DMS 273 (cell line): ENCODE measurements around the gene HOXC6.
A peak's percentile ranks its signal among the peaks of the same experiment; 100 is the strongest.

ENCODE experiments used
- DNase-seq: peaks from one replicate; lab custom pipeline; 2025; ENCODE audit not compliant: unreplicated experiment; lab: John Stamatoyannopoulos, UW

HOXC6 gene

GRCh38 chr12:54001283-54002187 is 26.7 kb upstream of the HOXC6 start:
- no peak for DNase-seq

DNA sequence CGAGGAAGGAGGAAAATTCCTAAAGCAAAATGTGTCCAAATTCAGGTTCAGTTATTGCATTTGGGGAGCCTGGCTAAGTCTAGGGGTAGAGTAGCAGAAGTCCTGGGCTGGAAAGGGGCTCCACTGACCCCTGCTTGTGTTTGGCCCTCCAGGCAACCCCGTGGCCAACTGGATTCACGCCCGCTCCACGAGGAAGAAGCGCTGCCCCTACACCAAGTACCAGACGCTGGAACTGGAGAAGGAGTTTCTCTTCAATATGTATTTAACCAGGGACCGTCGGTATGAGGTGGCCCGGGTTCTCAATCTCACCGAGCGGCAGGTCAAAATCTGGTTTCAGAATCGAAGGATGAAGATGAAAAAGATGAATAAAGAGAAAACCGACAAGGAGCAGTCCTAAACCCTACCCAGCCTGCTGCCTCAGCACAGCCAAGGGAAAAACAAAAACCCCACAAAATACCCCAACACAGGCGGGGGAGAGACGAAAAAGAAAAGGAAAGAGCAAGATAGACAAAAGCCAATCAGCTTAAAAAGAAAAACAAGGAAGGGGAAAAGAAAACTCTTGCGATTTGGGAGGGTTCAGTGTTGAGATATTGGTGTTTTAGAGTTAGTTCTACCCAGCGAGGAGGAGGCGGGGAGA is 25.8 kb upstream of the HOXC6 start:
- no peak for DNase-seq

DNA sequence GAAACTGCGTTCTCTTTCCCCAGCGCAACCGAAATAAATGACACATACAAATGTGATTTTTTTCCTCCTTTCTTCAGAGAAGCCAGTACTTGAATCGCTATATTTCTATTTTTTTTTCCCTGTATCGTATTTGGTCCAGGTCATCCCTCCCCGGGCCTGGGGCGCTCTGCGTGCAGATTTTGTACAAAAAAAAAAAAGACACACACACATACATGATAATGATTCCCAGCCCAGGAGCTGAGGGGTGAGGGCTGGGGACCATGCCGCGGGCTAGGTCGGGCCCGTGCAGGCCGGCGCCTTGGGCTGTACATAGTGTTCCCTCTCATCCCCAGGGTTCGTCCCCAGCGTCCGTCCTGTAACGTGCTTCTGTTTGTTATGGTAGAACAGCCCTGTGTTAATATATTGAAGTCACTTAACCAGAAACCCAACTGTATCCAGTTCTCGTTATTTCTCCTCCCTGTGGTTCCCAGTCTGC is 25.3 kb upstream of the HOXC6 start:
- no peak for DNase-seq

GRCh38 chr12:54003625-54004024 is 24.6 kb upstream of the HOXC6 start:
- no peak for DNase-seq

DNA sequence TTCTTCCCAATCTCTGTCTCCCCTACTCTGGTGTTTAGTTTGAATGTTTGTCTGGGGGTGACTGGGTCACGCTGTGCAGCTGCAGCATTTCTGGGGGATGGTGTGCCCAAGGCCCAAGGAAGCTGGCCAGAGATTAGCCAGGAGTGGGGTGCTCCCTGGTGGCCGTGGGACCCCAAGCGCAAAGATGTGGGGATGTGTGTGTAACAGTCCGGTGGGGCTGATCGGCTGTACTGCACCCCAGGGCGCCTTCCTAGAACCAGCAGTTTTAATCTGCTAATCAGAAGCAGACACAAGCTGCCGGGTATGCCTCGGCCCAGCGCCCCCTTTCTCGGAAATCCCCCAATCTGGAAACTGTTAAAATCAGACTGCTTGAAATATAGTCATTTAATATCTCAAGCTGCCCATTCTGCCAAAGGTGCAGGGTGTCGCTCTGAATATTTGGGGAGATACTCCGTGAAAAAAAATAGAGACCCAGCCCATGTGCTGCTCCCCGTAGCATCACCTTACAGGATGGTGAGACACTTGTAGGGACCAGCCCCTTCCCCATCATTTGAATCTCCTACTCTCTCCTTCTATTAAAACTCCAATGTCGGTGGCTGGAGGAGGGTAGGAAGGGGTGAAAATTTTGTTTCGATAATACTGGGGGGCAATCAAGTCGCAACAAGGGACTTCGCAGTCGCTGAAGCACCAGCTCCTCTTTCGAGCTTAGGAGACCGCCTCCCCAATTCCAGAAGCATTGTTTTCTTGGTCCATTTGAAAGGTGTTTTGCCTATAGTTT is 24.0 kb upstream of the HOXC6 start:
- DNase-seq = peak; percentile 26

DNA sequence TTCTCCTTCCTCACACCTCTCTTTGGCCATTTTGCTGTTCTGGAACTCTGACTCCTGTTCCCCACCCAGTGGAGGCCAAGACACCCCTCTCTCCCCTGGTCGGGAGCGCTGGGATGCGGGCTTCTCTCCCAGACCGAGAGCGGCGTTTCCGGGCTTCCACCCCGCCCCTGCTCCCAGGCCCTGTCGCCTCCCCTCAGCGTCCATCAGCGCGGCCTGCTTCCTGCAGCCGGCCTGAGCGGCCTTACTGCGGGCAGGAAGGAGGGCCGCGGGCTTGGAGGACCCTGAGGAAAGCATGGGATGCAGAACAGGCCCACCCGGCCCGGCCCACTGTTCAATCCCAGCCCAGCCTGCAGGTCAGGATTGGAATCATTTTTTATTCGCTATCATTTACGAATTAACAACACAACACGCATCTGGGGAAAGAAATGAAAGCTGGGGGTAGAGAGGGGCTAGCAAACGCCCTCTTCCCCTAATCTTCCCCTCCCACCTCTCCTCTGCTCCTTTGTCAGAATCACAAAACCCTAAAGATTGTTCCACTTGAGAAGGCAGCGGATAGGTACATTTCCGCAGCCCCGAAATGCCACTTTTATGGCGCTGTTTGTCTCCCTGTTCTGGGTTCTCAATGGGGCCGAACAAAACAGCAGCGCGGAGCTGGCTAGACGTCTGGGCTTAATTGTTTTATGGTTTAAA is 23.3 kb upstream of the HOXC6 start:
- DNase-seq = no peak

DNA sequence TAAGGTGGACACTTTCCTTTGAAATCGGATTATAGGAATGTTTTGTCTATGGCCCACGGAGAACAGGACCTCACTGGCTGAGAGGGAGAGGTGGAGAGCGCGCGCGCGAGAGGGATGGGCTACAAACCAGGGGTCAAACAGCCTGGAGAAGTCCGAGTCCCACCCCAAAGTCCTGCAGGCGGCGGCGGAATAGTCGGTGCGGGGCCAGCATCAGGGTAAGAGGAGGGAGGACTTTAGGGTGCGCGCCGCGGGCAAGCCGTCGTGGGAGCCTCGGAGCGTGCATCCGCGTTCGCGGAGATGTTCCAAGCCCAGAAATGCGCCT is 22.7 kb upstream of the HOXC6 start:
- no peak for DNase-seq

GRCh38 chr12:54005853-54006558 is 22.2 kb upstream of the HOXC6 start:
- DNase-seq = peak; percentile 90

DNA sequence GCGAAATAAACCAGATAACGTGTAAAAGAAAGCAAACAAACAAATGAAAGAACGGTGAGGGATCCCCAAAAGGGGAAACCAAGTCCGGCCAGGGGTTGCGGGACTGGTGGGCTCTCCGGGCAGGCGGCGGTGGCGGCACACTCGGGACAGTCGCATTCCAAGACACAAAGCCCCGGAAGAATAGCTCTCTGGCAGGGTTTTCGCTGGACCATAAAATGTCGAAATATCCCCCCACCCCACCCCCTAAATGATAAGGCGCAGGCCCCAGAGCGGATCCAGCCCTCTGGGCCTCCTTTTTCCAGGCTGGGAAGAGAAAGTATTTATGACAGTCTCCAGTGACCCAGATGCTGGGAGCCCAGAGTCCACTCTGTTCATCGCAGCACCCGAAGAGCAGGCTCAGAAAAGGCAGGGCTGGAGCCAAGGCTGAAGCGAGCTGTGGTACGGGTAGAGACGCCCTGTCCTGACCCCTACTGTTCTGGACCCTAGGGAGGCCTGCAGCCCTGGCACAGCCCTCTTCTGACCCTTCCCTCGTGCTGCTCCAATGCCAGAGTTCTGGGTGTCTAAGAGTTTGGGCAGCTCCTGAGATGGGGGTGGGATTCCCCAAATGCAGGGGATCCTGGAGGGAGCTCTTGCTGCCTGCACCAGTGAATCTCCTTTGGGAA is 21.6 kb upstream of the HOXC6 start:
- no peak for DNase-seq

DNA sequence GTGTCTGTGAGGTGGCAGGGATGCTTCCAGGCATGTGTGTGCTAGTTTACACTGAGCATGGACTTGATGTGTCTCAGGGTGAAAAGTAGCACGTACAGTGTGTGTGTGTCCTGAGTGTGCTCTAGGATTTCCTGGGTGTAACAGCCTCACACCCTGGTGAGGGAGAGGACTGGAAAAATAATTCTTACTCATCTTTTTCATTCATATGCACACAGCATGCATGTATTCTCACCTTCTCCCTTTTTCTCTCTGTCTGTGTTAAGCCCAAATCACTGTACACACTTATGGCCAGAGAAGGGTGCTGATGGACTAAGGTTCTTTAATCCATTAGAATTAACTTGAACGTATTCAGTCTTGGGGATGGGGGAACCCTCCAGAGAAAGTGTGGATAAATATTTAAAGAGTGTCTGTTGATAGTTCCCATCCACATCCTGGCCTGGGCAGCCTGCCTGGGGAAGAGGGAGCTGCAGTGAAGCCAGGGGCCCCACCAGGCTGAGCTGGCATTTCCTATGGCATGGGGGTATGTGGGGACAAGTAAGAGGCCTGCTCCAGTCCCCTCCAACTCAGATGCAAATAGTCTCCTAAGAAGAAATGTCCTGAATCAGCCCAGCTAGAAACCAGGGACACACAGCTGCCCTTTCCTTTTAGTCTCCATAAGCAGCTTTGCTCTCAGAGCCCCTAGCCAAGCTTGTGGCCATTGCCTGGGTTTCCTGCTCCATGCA is 20.5 kb upstream of the HOXC6 start:
- no peak for DNase-seq

- no peak for DNase-seq
These were observed 20.0 kb upstream of the HOXC6 start for GRCh38 chr12:54008260-54008552.

DNA sequence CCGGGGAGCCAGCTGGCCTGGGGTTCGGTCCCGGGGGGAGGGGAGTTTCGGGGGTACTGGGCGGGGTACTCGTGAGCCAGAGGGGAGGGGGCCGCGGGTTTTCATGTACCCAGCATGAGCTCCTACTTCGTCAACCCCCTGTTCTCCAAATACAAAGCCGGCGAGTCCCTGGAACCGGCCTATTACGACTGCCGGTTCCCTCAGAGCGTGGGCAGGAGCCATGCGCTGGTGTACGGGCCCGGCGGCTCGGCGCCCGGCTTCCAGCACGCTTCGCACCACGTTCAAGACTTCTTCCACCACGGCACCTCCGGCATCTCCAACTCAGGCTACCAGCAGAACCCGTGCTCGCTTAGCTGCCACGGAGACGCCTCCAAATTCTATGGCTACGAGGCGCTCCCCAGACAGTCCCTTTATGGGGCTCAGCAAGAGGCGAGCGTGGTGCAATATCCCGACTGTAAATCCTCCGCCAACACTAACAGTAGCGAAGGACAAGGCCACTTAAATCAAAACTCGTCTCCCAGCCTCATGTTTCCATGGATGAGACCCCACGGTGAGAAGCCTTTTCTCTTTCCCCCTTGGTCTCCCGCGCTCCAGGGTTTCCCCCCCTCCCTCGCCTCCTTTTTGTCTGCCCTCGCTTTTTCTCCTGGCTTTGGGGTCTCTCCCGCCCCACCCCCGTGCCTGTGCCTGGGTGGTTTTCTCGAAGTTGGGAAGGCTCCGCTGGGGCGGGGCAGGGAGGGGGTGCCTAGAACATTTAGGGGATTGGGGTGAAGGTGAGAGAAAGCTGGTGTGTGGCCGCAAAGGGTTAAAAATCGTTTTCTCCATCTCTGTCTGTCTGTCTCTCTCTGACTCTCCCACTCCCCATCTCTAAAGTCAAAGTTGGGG is 18.8 kb upstream of the HOXC6 start:
- DNase-seq = peak; percentile 64

DNA sequence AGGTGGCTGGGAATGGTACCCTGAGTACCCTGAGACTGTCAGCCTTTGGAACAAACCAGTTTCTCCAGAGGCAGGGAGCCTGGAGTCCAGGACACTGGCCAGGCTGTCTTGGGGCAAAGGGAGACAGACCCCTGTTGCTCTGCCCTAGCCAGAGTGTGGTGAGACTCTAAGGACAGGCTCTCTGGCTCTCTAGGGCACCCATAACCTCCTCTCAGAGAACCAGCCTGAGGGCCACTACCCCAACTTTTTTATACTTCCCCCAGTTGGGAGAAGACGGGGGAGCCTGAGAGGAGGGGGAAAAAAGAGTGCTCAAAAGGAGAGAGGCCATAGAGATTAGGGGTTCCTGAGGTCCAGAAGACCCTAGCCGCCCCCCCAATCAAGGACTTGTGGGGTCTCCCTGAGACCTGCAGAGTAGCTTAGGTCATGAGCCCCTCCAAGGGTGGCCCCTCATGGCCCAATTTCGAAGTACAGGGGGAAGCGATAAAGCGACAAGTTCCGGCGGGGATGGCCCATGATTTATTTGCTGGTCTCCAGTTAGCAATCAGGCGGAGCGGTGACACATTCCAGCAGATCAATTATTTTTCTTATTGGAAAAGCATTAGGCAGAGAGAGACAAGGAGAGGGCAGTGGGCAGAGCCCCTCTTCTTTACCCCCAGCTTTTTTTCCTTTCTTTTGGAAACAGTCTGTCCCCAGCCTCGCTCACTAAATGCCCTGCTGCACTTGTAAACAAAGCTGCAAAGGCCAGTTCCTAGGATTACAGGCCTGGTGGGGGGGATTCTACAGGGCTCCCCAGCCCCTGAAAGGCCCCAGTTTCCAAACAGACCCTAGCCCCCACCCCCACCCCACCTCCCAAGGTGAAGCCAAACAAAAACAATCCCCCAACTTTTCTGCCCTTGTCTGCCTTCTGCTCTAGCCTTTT is 17.9 kb upstream of the HOXC6 start:
- no peak for DNase-seq

DNA sequence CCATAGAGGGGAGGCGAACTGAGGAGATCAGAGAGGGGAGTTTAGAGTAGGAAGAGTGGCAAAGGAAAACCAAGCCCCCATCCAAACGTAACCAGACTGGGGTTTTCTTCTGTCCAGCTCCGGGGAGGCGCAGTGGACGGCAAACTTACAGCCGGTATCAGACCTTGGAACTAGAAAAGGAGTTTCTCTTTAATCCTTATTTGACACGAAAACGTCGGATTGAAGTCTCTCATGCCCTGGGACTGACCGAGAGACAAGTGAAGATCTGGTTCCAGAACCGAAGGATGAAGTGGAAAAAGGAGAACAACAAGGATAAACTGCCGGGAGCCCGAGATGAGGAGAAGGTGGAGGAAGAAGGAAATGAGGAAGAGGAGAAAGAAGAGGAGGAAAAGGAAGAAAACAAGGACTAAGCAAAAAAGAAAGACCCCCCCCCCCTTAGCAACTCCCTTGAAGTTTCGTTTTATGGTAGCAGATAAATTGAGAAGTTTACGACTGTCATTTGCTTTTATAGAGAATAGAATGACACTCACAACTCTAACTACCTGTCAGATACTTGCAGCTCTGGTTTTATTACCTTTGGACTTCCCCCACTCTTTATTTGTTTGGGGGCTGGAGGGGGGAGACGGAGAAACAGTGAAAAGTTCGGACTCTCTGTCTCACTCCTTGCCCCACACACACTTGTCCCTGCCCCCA is 17.1 kb upstream of the HOXC6 start:
- no peak for DNase-seq

GRCh38 chr12:54011665-54012532 is 16.3 kb upstream of the HOXC6 start:
- no peak for DNase-seq
